Measurements from ENCODE around the gene RPL19.

- TF ChIP-seq CTCF (IDR thresholded peaks at IDR 0.05) (no peak), EP300 (IDR thresholded peaks at IDR 0.05) (no peak), POLR2AphosphoS5 (IDR thresholded peaks at IDR 0.05) (no peak), POLR2A (IDR thresholded peaks at IDR 0.05) (no peak)
These were observed 22.1 kb downstream of the RPL19 start for GRCh38 chr17:39222151-39222550.
